Stimulated activated naive CD8-positive, alpha-beta T cell treated with anti-CD3 and anti-CD28 coated beads, Interleukin-15, Interleukin-2, amounts not matched to agents 100 ng/mL and 50 ng/mL, for 24 hours (primary cell): ENCODE results near the gene AGAP5.
"Not testable (repeated sequence)": the region's sequence is repeated elsewhere in the genome, so short reads cannot be mapped to it uniquely, and the experiment has no call there.

Source experiments
- H3K27ac Mint-ChIP-seq: one replicate; pipeline ENCODE4 v1.8.0; 2021; ENCODE audit warnings: mild to moderate bottlenecking, mixed read lengths
- H3K27me3 Mint-ChIP-seq: one replicate; pipeline ENCODE4 v1.8.0; 2021; ENCODE audit warnings: mixed read lengths
- H3K36me3 Mint-ChIP-seq: one replicate; pipeline ENCODE4 v1.8.0; 2021; ENCODE audit warnings: low read depth, mixed read lengths
- H3K4me1 Mint-ChIP-seq: one replicate; pipeline ENCODE4 v1.8.0; 2021; ENCODE audit warnings: low read depth, mixed read lengths
- H3K4me3 Mint-ChIP-seq: one replicate; pipeline ENCODE4 v1.8.0; 2021; ENCODE audit warnings: mild to moderate bottlenecking, mixed read lengths
- H3K9me3 Mint-ChIP-seq: one replicate; pipeline ENCODE4 v1.8.0; 2021; ENCODE audit warnings: mixed read lengths

AGAP5 gene

DNA sequence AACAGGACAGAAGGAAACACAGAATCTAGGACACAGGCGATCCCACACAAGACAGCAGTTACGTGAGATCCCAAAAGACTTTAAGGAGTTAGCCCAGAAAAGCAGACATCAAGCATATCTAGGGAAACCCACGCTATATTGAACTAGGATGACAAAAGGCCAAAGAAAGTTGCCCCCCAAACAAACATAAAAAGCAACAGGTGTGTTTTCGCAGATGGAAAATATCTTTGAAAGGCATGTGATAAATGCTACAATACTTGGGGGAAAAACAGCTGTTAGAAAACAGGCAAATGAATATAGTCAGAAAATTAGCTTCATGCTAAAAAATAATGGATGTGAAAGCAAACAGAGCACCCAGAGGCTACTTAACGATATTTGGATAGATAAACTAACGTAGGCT, 7.2 kb downstream of the AGAP5 start:
- H3K4me1 Mint-ChIP-seq, H3K9me3 Mint-ChIP-seq, H3K27ac Mint-ChIP-seq, H3K27me3 Mint-ChIP-seq, H3K4me3 Mint-ChIP-seq: not testable (repeated sequence)
- H3K36me3 Mint-ChIP-seq, result peaks cover 13% of the 10 kb centered on the region

- not testable (repeated sequence) for H3K4me1 Mint-ChIP-seq, H3K4me3 Mint-ChIP-seq, H3K27ac Mint-ChIP-seq, H3K27me3 Mint-ChIP-seq, H3K9me3 Mint-ChIP-seq
- peaks cover 15% of the 10 kb centered on the region for H3K36me3 Mint-ChIP-seq
Observed at GRCh38 chr10:73689596-73689995, 8.3 kb downstream of the AGAP5 start.

DNA sequence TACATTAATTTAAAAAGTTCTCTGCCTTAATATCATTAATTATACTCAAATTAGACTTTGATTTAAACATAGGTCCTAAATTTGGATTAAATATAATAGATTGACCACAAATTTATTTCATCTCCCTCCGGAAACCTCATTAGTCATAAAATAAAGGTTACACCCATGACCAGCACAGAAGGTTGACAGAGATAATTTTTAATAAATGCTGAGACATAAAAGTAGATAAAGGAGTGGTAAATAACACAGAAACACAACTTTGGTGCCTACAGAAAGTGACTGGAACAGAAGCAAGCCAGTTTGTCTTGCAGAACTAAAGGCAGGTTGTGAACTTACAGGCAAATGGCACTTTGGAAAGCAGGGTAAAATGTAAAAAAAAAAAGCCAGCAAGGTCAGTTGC, 10.3 kb downstream of the AGAP5 start:
- H3K4me1 Mint-ChIP-seq, H3K4me3 Mint-ChIP-seq, H3K27ac Mint-ChIP-seq, H3K27me3 Mint-ChIP-seq, H3K9me3 Mint-ChIP-seq: not testable (repeated sequence)
- peaks cover 12% of the 10 kb centered on the region for H3K36me3 Mint-ChIP-seq

- H3K4me1 Mint-ChIP-seq, H3K9me3 Mint-ChIP-seq, H3K27ac Mint-ChIP-seq, H3K27me3 Mint-ChIP-seq, H3K36me3 Mint-ChIP-seq, H3K4me3 Mint-ChIP-seq: not testable (repeated sequence)
Observed at GRCh38 chr10:73674546-73674945, 23.4 kb downstream of the AGAP5 start.

GRCh38 chr10:73668378-73668777, 29.5 kb downstream of the AGAP5 start:
- H3K27me3 Mint-ChIP-seq, H3K36me3 Mint-ChIP-seq, H3K9me3 Mint-ChIP-seq, H3K27ac Mint-ChIP-seq, H3K4me3 Mint-ChIP-seq, H3K4me1 Mint-ChIP-seq: not testable (repeated sequence)

GRCh38 chr10:73666153-73666809, 31.6 kb downstream of the AGAP5 start:
- not testable (repeated sequence) for H3K9me3 Mint-ChIP-seq

GRCh38 chr10:73665581-73665980, 32.3 kb downstream of the AGAP5 start:
- not testable (repeated sequence) for H3K27me3 Mint-ChIP-seq, H3K27ac Mint-ChIP-seq

More at GRCh38 chr10:73666153-73666809, 31.6 kb downstream of the AGAP5 start:
- H3K27ac Mint-ChIP-seq, H3K36me3 Mint-ChIP-seq, H3K27me3 Mint-ChIP-seq, H3K4me3 Mint-ChIP-seq, H3K4me1 Mint-ChIP-seq: not testable (repeated sequence)

GRCh38 chr10:73664156-73665040, 33.5 kb downstream of the AGAP5 start:
- not testable (repeated sequence) for H3K36me3 Mint-ChIP-seq, H3K27ac Mint-ChIP-seq, H3K4me1 Mint-ChIP-seq, H3K4me3 Mint-ChIP-seq, H3K27me3 Mint-ChIP-seq, H3K9me3 Mint-ChIP-seq

More at GRCh38 chr10:73665581-73665980, 32.3 kb downstream of the AGAP5 start:
- not testable (repeated sequence) for H3K4me3 Mint-ChIP-seq, H3K4me1 Mint-ChIP-seq, H3K9me3 Mint-ChIP-seq, H3K36me3 Mint-ChIP-seq

DNA sequence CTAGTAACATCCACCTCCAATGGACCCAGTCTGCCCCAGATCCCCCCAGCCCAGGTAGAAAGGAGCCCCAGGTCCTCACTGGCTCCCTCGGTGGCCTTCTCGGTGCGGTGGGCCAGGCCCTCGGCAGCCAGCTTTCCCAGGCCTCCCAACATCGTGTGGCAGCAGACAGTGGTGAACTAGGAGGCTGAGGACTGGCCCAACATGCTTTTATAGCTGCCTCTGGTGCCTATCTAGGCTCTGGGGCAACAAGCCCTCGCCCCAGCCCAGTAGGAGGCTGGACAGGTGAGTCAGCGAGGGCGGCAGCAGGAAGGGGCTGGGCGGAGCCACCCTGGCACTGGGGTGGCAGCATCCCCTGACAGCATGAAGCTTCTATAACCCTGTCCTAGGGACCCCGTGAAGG, 34.3 kb downstream of the AGAP5 start:
- not testable (repeated sequence) for H3K27me3 Mint-ChIP-seq, H3K4me3 Mint-ChIP-seq, H3K4me1 Mint-ChIP-seq, H3K27ac Mint-ChIP-seq, H3K9me3 Mint-ChIP-seq, H3K36me3 Mint-ChIP-seq

DNA sequence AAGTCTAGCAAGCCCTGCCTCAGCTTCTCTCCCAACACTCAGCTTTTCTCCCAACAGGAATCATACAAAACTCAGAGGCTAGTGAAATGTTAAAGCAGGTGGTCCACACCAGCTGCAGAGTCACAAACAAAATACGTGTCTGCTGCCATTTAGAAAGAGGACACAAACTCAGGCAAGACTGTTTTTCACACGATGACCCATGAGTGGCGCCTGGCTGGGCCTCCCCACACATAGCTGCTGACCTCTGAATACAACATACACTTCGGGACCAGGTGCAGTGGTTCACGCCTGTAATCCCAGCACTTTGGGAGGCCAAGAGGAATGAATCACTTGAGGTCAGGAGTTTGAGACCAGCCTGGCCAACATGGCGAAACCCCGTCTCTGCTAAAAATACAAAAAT, 35.2 kb downstream of the AGAP5 start:
- H3K27ac Mint-ChIP-seq, H3K9me3 Mint-ChIP-seq, H3K27me3 Mint-ChIP-seq, H3K36me3 Mint-ChIP-seq, H3K4me3 Mint-ChIP-seq, H3K4me1 Mint-ChIP-seq: not testable (repeated sequence)

- no peaks in the 10 kb centered on the region for H3K27me3 Mint-ChIP-seq
- H3K4me1 Mint-ChIP-seq, result peaks cover 11% of the 10 kb centered on the region
- H3K36me3 Mint-ChIP-seq, result no peaks in the 10 kb centered on the region
- H3K4me3 Mint-ChIP-seq, result no peak within 1 kb of the TSS
- H3K9me3 Mint-ChIP-seq, result no peaks in the 10 kb centered on the region
- no peak within 1 kb of the TSS for H3K27ac Mint-ChIP-seq
Observed at GRCh38 chr10:73655990-73656298, 42.0 kb downstream of the AGAP5 start, which contains the start of gene SYNPO2L. Gene SYNPO2L, minus strand, starts transcription at chr10:73656029. Its CDS starts 107 bp downstream, at chr10:73655922.

GRCh38 chr10:73655257-73655989, 42.5 kb downstream of the AGAP5 start:
- no peaks in the 10 kb centered on the region for H3K27me3 Mint-ChIP-seq
- H3K4me1 Mint-ChIP-seq, result peaks cover 14% of the 10 kb centered on the region
- H3K9me3 Mint-ChIP-seq, result no peaks in the 10 kb centered on the region
- no peak overlapping the region for H3K27ac Mint-ChIP-seq
- H3K36me3 Mint-ChIP-seq, result no peaks in the 10 kb centered on the region
- H3K4me3 Mint-ChIP-seq, result no peak overlapping the region

GRCh38 chr10:73653701-73654100, 44.2 kb downstream of the AGAP5 start:
- Mint-ChIP-seq H3K4me1 (peaks cover 17% of the 10 kb centered on the region), H3K27ac (no peak overlapping the region), H3K27me3 (no peaks in the 10 kb centered on the region), H3K4me3 (no peak overlapping the region), H3K36me3 (no peaks in the 10 kb centered on the region), H3K9me3 (no peaks in the 10 kb centered on the region)

DNA sequence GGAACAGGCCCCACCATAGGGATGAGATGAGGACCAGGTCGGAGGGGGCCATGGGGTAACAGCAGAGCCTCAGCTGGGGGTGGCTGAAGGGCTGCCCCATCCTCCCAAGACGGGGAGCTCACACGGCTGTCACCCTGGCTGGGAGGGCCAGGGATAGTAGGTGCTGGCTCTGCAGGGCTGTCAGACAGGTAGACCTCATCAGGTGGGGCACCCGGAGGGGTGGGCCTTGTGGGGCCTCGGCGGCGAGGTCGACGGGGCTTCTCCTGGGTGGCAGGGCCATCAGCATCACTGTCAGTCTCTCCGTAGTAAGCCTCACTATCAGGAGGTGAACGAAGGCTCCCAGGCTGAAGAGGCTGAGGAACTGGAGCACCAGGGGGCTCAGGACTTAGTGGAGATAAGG, 44.7 kb downstream of the AGAP5 start:
- H3K9me3 Mint-ChIP-seq, result no peaks in the 10 kb centered on the region
- H3K4me3 Mint-ChIP-seq, result no peak overlapping the region
- H3K27ac Mint-ChIP-seq, result no peak overlapping the region
- no peaks in the 10 kb centered on the region for H3K36me3 Mint-ChIP-seq
- H3K4me1 Mint-ChIP-seq, result peaks cover 17% of the 10 kb centered on the region
- H3K27me3 Mint-ChIP-seq, result no peaks in the 10 kb centered on the region

DNA sequence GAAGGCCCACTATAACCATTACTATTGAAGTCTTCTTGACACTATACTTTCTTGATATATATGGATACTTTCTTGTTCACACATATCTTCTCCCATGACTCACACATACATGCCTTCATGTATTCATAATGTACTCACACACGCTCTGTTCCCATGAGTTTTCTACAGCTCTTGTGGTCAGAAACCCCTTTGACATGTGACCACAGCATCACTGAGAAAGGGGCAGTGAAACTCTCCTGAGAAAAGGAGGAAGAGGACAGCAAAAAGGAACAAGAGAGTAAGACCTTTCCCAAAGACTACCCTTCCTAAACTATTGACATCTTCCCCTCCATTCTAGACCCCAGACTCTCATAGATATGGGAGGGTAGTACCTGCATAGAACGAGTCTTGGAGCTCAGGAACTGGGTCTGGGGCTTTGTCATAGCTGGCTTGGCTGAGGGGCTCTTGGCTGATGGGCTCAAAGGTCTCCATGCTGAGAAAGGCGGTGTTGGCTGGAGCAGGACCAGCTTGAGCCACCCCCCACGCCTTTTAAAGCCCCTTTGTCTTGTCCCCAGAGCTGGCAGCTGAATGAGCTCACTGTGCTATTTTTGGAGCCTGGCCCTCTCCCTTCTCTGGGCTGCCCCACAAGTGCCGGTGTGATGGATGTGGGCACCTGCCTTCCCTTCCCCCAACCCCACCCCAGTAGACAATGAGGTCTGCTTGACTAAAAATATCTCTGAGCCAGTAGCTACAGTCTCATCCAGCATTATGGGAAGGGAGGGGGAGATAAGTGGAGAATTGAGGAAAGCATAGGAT, 47.2 kb downstream of the AGAP5 start:
- no peaks in the 10 kb centered on the region for H3K9me3 Mint-ChIP-seq
- no peak overlapping the region for H3K27ac Mint-ChIP-seq
- H3K4me3 Mint-ChIP-seq, result no peak overlapping the region
- H3K36me3 Mint-ChIP-seq, result no peaks in the 10 kb centered on the region
- peaks cover 14% of the 10 kb centered on the region for H3K4me1 Mint-ChIP-seq
- no peaks in the 10 kb centered on the region for H3K27me3 Mint-ChIP-seq
